Bronchial epithelial cell (primary cell): ENCODE data around the gene LCN1. TPM values are rescaled to one million over a fixed set of nuclear protein-coding genes. Genes with fewer than 3 reads are reported as not detected.
A peak's percentile ranks its signal among the peaks of the same experiment; 100 is the strongest.
"Not testable (repeated sequence)": the region's sequence is repeated elsewhere in the genome, so short reads cannot be mapped to it uniquely, and the experiment has no call there.

Experiments
- DNase-seq: peaks from one replicate; pipeline ENCODE4 v3.0.0-alpha.2; 2010; ENCODE audit warnings: low read depth
- FAIRE-seq: peaks from 2 replicates; lab custom pipeline; 2011; peaks lifted over from hg19 to GRCh38; lab: Jason Lieb, UNC
- H3K27me3 ChIP-seq: 2 replicates; pipeline ENCODE4 v1.5.1; 2011; ENCODE audit warnings: low read length; ENCODE audit not compliant: control insufficient read depth, insufficient read depth
- H3K36me3 ChIP-seq: 2 replicates; pipeline ENCODE4 v1.5.1; 2011; ENCODE audit warnings: low read length; ENCODE audit not compliant: control insufficient read depth, insufficient read depth
- H3K4me3 ChIP-seq: 2 replicates; pipeline ENCODE4 v1.5.1; 2011; ENCODE audit warnings: mild to moderate bottlenecking, low read depth, low read length, control low read depth
- CTCF ChIP-seq: IDR thresholded peaks from 2 replicates; pipeline ENCODE4 v1.5.1; 2011; ENCODE audit warnings: mild to moderate bottlenecking, moderate library complexity, low read length, control low read depth, inconsistent platforms; ENCODE audit not compliant: insufficient read depth, severe bottlenecking
- total RNA-seq: library from RNA; depleted of rRNA; stranded (reverse); fragments of >200 nt; gene quantifications from 2 replicates; pipeline ENCODE4 v1.2.1, GENCODE V29; 2014

LCN1 gene
- total RNA-seq, 1 donor from 2014 or later, result not detected

GRCh38 chr9:135526730-135527571, 5.7 kb downstream of the LCN1 start:
- no peak for TF ChIP-seq CTCF
- Histone ChIP-seq H3K36me3 (no peaks in the 10 kb centered on the region), H3K27me3 (no peaks in the 10 kb centered on the region), H3K4me3 (no peak overlapping the region)
- DNase-seq (no peak), FAIRE-seq (no peak)

GRCh38 chr9:135528842-135529435, 7.7 kb downstream of the LCN1 start:
- H3K27me3 ChIP-seq, H3K36me3 ChIP-seq, H3K4me3 ChIP-seq, FAIRE-seq, DNase-seq: not testable (repeated sequence)

GRCh38 chr9:135530146-135530545, 8.9 kb downstream of the LCN1 start:
- TF ChIP-seq CTCF, result no peak
- FAIRE-seq, result no peak

GRCh38 chr9:135531096-135531495, 9.9 kb downstream of the LCN1 start:
- no peaks in the 10 kb centered on the region for H3K36me3 ChIP-seq
- FAIRE-seq (no peak), DNase-seq (no peak)
- no peaks in the 10 kb centered on the region for H3K27me3 ChIP-seq
- TF ChIP-seq CTCF, result no peak
- H3K4me3 ChIP-seq, result no peak overlapping the region

More at GRCh38 chr9:135530146-135530545, 8.9 kb downstream of the LCN1 start:
- no peaks in the 10 kb centered on the region for H3K36me3 ChIP-seq
- H3K27me3 ChIP-seq, result no peaks in the 10 kb centered on the region
- no peak for DNase-seq
- H3K4me3 ChIP-seq, result no peak overlapping the region

GRCh38 chr9:135533113-135533512, 11.9 kb downstream of the LCN1 start:
- H3K36me3 ChIP-seq, result no peaks in the 10 kb centered on the region
- no peaks in the 10 kb centered on the region for H3K27me3 ChIP-seq
- H3K4me3 ChIP-seq, result no peak overlapping the region
- no peak for FAIRE-seq
- no peak for TF ChIP-seq CTCF
- DNase-seq, result no peak

GRCh38 chr9:135533674-135534073, 12.4 kb downstream of the LCN1 start:
- no peak for TF ChIP-seq CTCF
- DNase-seq, result no peak
- no peak overlapping the region for H3K4me3 ChIP-seq
- H3K27me3 ChIP-seq, result no peaks in the 10 kb centered on the region
- no peak for FAIRE-seq
- no peaks in the 10 kb centered on the region for H3K36me3 ChIP-seq

- not testable (repeated sequence) for H3K36me3 ChIP-seq, H3K4me3 ChIP-seq, FAIRE-seq, DNase-seq, H3K27me3 ChIP-seq
These were observed 13.0 kb downstream of the LCN1 start for GRCh38 chr9:135534192-135534711.

GRCh38 chr9:135534826-135535225, 13.6 kb downstream of the LCN1 start:
- FAIRE-seq, H3K4me3 ChIP-seq, DNase-seq, H3K36me3 ChIP-seq, H3K27me3 ChIP-seq: not testable (repeated sequence)

- H3K27me3 ChIP-seq, H3K36me3 ChIP-seq, DNase-seq, H3K4me3 ChIP-seq: not testable (repeated sequence)
- peak; percentile 88 for FAIRE-seq
These were observed 14.4 kb downstream of the LCN1 start for GRCh38 chr9:135535631-135536030.
